Lower lobe of right lung (tissue), 2 donors: ENCODE data around the gene WDR49. TPM values are rescaled to one million over a fixed set of nuclear protein-coding genes. Genes with fewer than 3 reads are reported as not detected.

ENCODE experiments used
- ATAC-seq, 2 donors: fragments of 200-7000 bp; cut with Tn5 transposase; one replicate each; pipeline ENCODE4 v1.9.1; 2020 to 2022; ENCODE audit warnings: mild to moderate bottlenecking in 2 of 2, moderate library complexity in 2 of 2
- DNase-seq: peaks from one replicate; pipeline ENCODE4 v3.0.0-alpha.2; 2020
- H3K27ac ChIP-seq: fragments of 200-600 bp; one replicate; pipeline ENCODE4 v1.8.0; 2022
- H3K27me3 ChIP-seq: fragments of 200-600 bp; one replicate; pipeline ENCODE4 v1.8.0; 2022; ENCODE audit warnings: low read depth
- H3K36me3 ChIP-seq: fragments of 200-600 bp; one replicate; pipeline ENCODE4 v1.8.0; 2022; ENCODE audit warnings: mild to moderate bottlenecking
- H3K4me1 ChIP-seq: fragments of 200-600 bp; one replicate; pipeline ENCODE4 v1.8.0; 2022
- H3K4me3 ChIP-seq: fragments of 200-600 bp; one replicate; pipeline ENCODE4 v1.8.0; 2022; ENCODE audit warnings: mild to moderate bottlenecking
- H3K9me3 ChIP-seq: fragments of 200-600 bp; one replicate; pipeline ENCODE4 v1.8.0; 2022
- intact Hi-C: fragments of 100-400 bp; cut with DNase I; formaldehyde crosslinking; loops from one replicate; pipeline ENCODE4 v1.11.0; 2022
- total RNA-seq: library from RNA; stranded (reverse); fragmentation: NEBNext Ultra II Directional; extraction: Animal tissue kit (Norgen Biotek cat#: 25700); gene quantifications from one replicate; pipeline ENCODE4 v1.2.1, GENCODE V29; 2021
- TF ChIP-seq, protein P1 (sequence below): fragments of 200-600 bp; IDR thresholded peaks from one replicate; pipeline ENCODE4 v1.8.0; 2022; ENCODE audit warnings: antibody characterized with exemption, mild to moderate bottlenecking
- donor health status: DM: no; HTN: yes; CAD: no; lungs with severe emphysema.

The WDR49 gene
- total RNA-seq, 1 donor from 2014 or later = 13.9 TPM

DNA sequence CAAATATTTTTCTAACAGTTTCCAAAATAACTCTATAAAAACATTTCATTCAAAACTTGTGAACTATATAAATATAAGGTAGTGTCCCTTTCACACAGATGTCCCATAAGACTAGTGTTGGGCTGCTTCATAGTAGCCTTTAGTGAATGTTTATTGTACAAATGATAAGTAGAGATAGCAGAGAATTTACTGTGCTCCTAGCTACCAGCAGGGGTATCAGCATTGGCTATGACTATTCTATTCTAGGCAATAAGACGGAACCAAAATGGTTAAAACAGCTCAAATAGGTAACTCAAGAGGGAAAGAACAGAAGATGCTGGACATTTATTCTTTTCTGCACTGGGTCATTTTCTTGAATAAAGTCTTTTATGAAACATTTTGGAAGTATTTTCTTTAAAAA, 202.5 kb downstream of the WDR49 start:
- H3K9me3 ChIP-seq = no peaks in the 10 kb centered on the region
- DNase-seq = no peak
- no peaks in the 10 kb centered on the region for H3K36me3 ChIP-seq
- H3K27ac ChIP-seq = no peak overlapping the region
- H3K4me3 ChIP-seq = no peak overlapping the region
- intact Hi-C loops = no loop called here
- no peak for ATAC-seq
- H3K27me3 ChIP-seq = no peaks in the 10 kb centered on the region
- TF ChIP-seq, protein P1, sequence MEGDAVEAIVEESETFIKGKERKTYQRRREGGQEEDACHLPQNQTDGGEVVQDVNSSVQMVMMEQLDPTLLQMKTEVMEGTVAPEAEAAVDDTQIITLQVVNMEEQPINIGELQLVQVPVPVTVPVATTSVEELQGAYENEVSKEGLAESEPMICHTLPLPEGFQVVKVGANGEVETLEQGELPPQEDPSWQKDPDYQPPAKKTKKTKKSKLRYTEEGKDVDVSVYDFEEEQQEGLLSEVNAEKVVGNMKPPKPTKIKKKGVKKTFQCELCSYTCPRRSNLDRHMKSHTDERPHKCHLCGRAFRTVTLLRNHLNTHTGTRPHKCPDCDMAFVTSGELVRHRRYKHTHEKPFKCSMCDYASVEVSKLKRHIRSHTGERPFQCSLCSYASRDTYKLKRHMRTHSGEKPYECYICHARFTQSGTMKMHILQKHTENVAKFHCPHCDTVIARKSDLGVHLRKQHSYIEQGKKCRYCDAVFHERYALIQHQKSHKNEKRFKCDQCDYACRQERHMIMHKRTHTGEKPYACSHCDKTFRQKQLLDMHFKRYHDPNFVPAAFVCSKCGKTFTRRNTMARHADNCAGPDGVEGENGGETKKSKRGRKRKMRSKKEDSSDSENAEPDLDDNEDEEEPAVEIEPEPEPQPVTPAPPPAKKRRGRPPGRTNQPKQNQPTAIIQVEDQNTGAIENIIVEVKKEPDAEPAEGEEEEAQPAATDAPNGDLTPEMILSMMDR = no peak
- H3K4me1 ChIP-seq = no peaks in the 10 kb centered on the region

- ATAC-seq (no peak), DNase-seq (no peak)
- intact Hi-C loops = no loop called here
- Histone ChIP-seq H3K36me3 (no peaks in the 10 kb centered on the region), H3K4me3 (no peak overlapping the region), H3K4me1 (no peaks in the 10 kb centered on the region), H3K9me3 (no peaks in the 10 kb centered on the region), H3K27me3 (no peaks in the 10 kb centered on the region), H3K27ac (no peak overlapping the region)
- TF ChIP-seq, protein P1 = no peak
These were observed 203.1 kb downstream of the WDR49 start for GRCh38 chr3:167450675-167451074.

DNA sequence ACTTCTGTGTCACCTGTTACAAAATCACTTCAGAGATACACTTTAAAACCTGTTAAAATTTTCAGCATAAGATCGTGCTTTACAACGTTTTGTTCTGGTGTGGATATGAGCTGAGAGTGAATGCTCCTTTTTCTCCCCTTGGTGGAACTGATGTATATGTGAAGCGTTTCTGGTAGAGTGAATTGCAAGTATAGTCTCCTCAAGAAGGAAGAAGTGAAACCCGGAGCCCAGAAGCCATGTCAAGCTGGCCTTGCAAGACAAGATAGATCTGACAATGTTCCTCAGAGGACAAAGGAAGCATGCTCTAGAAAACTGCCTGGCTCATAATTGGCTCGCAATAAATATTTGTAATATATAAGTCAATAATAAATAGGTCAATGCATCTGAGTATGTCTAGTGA, 203.5 kb downstream of the WDR49 start:
- TF ChIP-seq, protein P1 = no peak
- ATAC-seq = no peak
- DNase-seq = no peak
- no peaks in the 10 kb centered on the region for H3K27me3 ChIP-seq
- no peaks in the 10 kb centered on the region for H3K4me1 ChIP-seq
- no peak overlapping the region for H3K4me3 ChIP-seq
- no peak overlapping the region for H3K27ac ChIP-seq
- intact Hi-C loops = no loop called here
- H3K36me3 ChIP-seq = no peaks in the 10 kb centered on the region
- no peaks in the 10 kb centered on the region for H3K9me3 ChIP-seq

DNA sequence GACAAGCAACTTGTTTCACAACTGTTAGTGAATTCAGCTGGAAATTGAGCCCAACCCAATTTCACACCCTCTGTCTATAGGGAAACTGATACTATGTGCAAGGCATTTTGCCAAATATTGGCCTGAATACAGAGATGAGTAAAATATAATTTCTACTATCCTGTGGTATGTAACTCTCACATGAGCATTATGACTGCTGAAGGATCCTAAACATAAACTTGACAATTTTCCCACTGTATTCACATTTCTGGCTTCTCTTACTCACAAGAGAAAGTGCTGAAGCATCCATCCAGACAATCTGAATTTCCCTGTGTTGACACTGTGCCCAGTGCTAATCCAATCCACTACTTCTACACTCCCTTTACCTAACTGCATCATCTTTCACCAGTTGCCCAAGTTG, 208.3 kb downstream of the WDR49 start:
- H3K27me3 ChIP-seq = no peaks in the 10 kb centered on the region
- no peak for ATAC-seq
- no peaks in the 10 kb centered on the region for H3K36me3 ChIP-seq

GRCh38 chr3:167441256-167441655, 212.5 kb downstream of the WDR49 start:
- intact Hi-C loops = no loop called here
- no peak for DNase-seq
- no peaks in the 10 kb centered on the region for H3K36me3 ChIP-seq
- H3K4me1 ChIP-seq = no peaks in the 10 kb centered on the region
- TF ChIP-seq, protein P1 = no peak
- no peak overlapping the region for H3K27ac ChIP-seq
- no peaks in the 10 kb centered on the region for H3K9me3 ChIP-seq
- H3K27me3 ChIP-seq = no peaks in the 10 kb centered on the region
- H3K4me3 ChIP-seq = no peak overlapping the region
- ATAC-seq = no peak

More for the DNA sequence above, 208.3 kb downstream of the WDR49 start:
- no peak overlapping the region for H3K4me3 ChIP-seq
- no peak overlapping the region for H3K27ac ChIP-seq
- H3K9me3 ChIP-seq = no peaks in the 10 kb centered on the region
- no peaks in the 10 kb centered on the region for H3K4me1 ChIP-seq
- TF ChIP-seq, protein P1 = no peak
- intact Hi-C loops = no loop called here
- no peak for DNase-seq
